GM12878 (cell line): ENCODE results near the gene UBAC2. TPM values are rescaled to one million over a fixed set of nuclear protein-coding genes. Genes with fewer than 3 reads are reported as not detected.

Experiments
- ATAC-seq: fragments of 200-7000 bp; cut with Tn5 transposase; 3 replicates; pipeline ENCODE4 v1.9.1; 2020; ENCODE audit warnings: mild to moderate bottlenecking, moderate library complexity
- BruUV-seq: library from RNA; stranded (reverse); fragments of 400-500 nt; replicated peaks from 2 replicates; lab custom pipeline; 2021; lab: Mats Ljungman, UMichigan
- CTCF ChIA-PET: fragments of 300-600 bp; sonication (Branson Sonifier 250); formaldehyde crosslinking; extraction: SDS; loops from one replicate; lab custom pipeline; 2021; ENCODE audit warnings: inconsistent platforms; lab: Yijun Ruan, JAX
- POLR2A ChIA-PET: fragments of 350-600 bp; formaldehyde crosslinking; extraction: SDS; loops from one replicate; lab custom pipeline; 2021; ENCODE audit warnings: inconsistent platforms; lab: Charles Lee
- RAD21 ChIA-PET: fragments of 300-600 bp; sonication (Branson Sonifier 250); formaldehyde crosslinking; loops from one replicate; lab custom pipeline; 2023; ENCODE audit warnings: antibody characterized with exemption; ENCODE audit not compliant: unreplicated experiment; lab: Charles Lee
- SMC1A ChIA-PET: fragments of 300-600 bp; sonication (Branson Sonifier 250); formaldehyde crosslinking; loops from one replicate; lab custom pipeline; 2023; ENCODE audit not compliant: unreplicated experiment, uncharacterized antibody; lab: Charles Lee
- DNase-seq: peaks from one replicate; pipeline ENCODE4 v3.0.0-alpha.2; 2011; ENCODE audit warnings: low read depth, low spot score
- FAIRE-seq: peaks from 3 replicates; lab custom pipeline; 2011; peaks lifted over from hg19 to GRCh38; lab: Jason Lieb, UNC
- H2AFZ ChIP-seq: 2 replicates; pipeline ENCODE4 v1.6.0; 2011; ENCODE audit warnings: low read depth, low read length, control low read depth; ENCODE audit not compliant: control insufficient read depth
- H3K27ac ChIP-seq: 2 replicates; pipeline ENCODE4 v1.5.1; 2011; ENCODE audit warnings: control low read depth; ENCODE audit not compliant: control insufficient read depth, insufficient read depth
- H3K27me3 ChIP-seq, 2 experiments: replicated peaks in 1 of 2; 2 replicates each; pipeline versions ENCODE4 v1.6.0 to v1.6.1; 2011; ENCODE audit warnings: low read length in 1 of 2; ENCODE audit not compliant: control insufficient read depth in 2 of 2, insufficient read depth in 2 of 2
- H3K36me3 ChIP-seq, 2 experiments: 2 replicates each; pipeline ENCODE4 v1.5.1; 2011; ENCODE audit warnings: low read length in 1 of 2; ENCODE audit not compliant: control insufficient read depth in 2 of 2, insufficient read depth in 2 of 2
- H3K4me1 ChIP-seq: 2 replicates; pipeline ENCODE4 v1.6.1; 2011; ENCODE audit warnings: mild to moderate bottlenecking, low read length, moderate library complexity, mixed read lengths; ENCODE audit not compliant: control insufficient read depth, insufficient read depth
- H3K4me2 ChIP-seq: 2 replicates; pipeline ENCODE4 v1.6.0; 2011; ENCODE audit warnings: control low read depth; ENCODE audit not compliant: control insufficient read depth, insufficient read depth
- H3K4me3 ChIP-seq: fragments of 200-600 bp; sonication (generic); 2 replicates; pipeline ENCODE4 v1.5.1; 2016
- H3K79me2 ChIP-seq: 2 replicates; pipeline ENCODE4 v1.6.0; 2011; ENCODE audit warnings: low read length; ENCODE audit not compliant: control insufficient read depth, insufficient read depth
- H3K9ac ChIP-seq: 2 replicates; pipeline ENCODE4 v1.8.0; 2011; ENCODE audit warnings: low read length, control low read depth, mixed read lengths; ENCODE audit not compliant: control insufficient read depth, insufficient read depth
- H3K9me3 ChIP-seq: replicated peaks from 3 replicates; pipeline ENCODE4 v1.5.1; 2011; ENCODE audit warnings: mild to moderate bottlenecking, low read length; ENCODE audit not compliant: control insufficient read depth, insufficient read depth
- H4K20me1 ChIP-seq: 2 replicates; pipeline ENCODE4 v1.6.0; 2011; ENCODE audit not compliant: control insufficient read depth, insufficient read depth
- ATF2 ChIP-seq: IDR thresholded peaks from 2 replicates; pipeline ENCODE4 v1.6.1; 2012; ENCODE audit warnings: low read length, inconsistent platforms
- BCL11A ChIP-seq: IDR thresholded peaks from 2 replicates; pipeline ENCODE4 v1.6.1; 2011; ENCODE audit warnings: low read depth, low read length
- BHLHE40 ChIP-seq, 2 experiments: fragments of 450-650 bp in 1 of 2; IDR thresholded peaks; 2 replicates each; pipeline ENCODE4 v1.6.1; 2011 to 2017; ENCODE audit warnings: low read depth in 2 of 2, borderline replicate concordance in 1 of 2, improper control_type of control experiment in 1 of 2, low read length in 1 of 2, mild to moderate bottlenecking in 1 of 2
- BMI1 ChIP-seq: fragments of 450-650 bp; IDR thresholded peaks from 2 replicates; pipeline ENCODE4 v1.6.1; 2016; ENCODE audit warnings: mild to moderate bottlenecking, moderate library complexity, borderline replicate concordance
- CHD4 ChIP-seq: fragments of 200-600 bp; sonication (generic); IDR thresholded peaks from 2 replicates; pipeline ENCODE4 v1.6.1; 2016; ENCODE audit warnings: mild to moderate bottlenecking
- CREM ChIP-seq: IDR thresholded peaks from 2 replicates; pipeline ENCODE4 v1.6.1; 2014; ENCODE audit warnings: antibody characterized with exemption, low read depth
- EGR1 ChIP-seq, 2 experiments: IDR thresholded peaks; 1 replicate in 1 of 2; 2 replicates in 1 of 2; pipeline ENCODE4 v1.6.1; 2011 to 2012; ENCODE audit warnings: low read depth in 2 of 2, low read length in 2 of 2, borderline replicate concordance in 1 of 2, mild to moderate bottlenecking in 1 of 2, moderate library complexity in 1 of 2
- EP300 ChIP-seq, 2 experiments: fragments of 150-350 bp in 1 of 2; IDR thresholded peaks; 2 replicates each; pipeline ENCODE4 v1.6.1; 2011 to 2012; ENCODE audit warnings: low read depth in 2 of 2, low read length in 2 of 2, borderline replicate concordance in 1 of 2, improper control_type of control experiment in 1 of 2, inconsistent platforms in 1 of 2; ENCODE audit not compliant: control insufficient read depth in 1 of 2
- ETV6 ChIP-seq, 2 experiments: fragments of 450-650 bp in 1 of 2; IDR thresholded peaks in 1 of 2; conservative IDR thresholded peaks in 1 of 2; 2 replicates each; pipeline ENCODE4 v1.6.1; 2014; ENCODE audit warnings: antibody characterized with exemption in 1 of 2, borderline replicate concordance in 1 of 2, low read depth in 1 of 2, mild to moderate bottlenecking in 1 of 2, moderate library complexity in 1 of 2
- KDM1A ChIP-seq: fragments of 200-600 bp; sonication (generic); IDR thresholded peaks from 2 replicates; pipeline ENCODE4 v1.6.1; 2016; ENCODE audit warnings: borderline replicate concordance
- MYC ChIP-seq: IDR thresholded peaks from 2 replicates; pipeline ENCODE4 v1.6.1; 2011; ENCODE audit warnings: mild to moderate bottlenecking, low read length, moderate library complexity, inconsistent platforms; ENCODE audit not compliant: insufficient read depth, insufficient replicate concordance, insufficient read length, severe bottlenecking
- NR2F1 ChIP-seq: fragments of 450-650 bp; conservative IDR thresholded peaks from 2 replicates; pipeline ENCODE4 v1.6.1; 2017; ENCODE audit warnings: mild to moderate bottlenecking
- PAX5 ChIP-seq: IDR thresholded peaks from 2 replicates; pipeline ENCODE4 v1.6.1; 2011; ENCODE audit warnings: low read depth, low read length, borderline replicate concordance
- POLR2AphosphoS5 ChIP-seq: IDR thresholded peaks from 2 replicates; pipeline ENCODE4 v1.6.1; 2011; ENCODE audit warnings: mild to moderate bottlenecking, low read length, inconsistent platforms
- POU2F2 ChIP-seq: IDR thresholded peaks from 3 replicates; pipeline ENCODE4 v1.6.1; 2011; ENCODE audit warnings: low read depth, mild to moderate bottlenecking, low read length, borderline replicate concordance
- SMC3 ChIP-seq: IDR thresholded peaks from 2 replicates; pipeline ENCODE4 v1.6.1; 2011; ENCODE audit warnings: low read length, improper control_type of control experiment, borderline replicate concordance
- SPI1 ChIP-seq: IDR thresholded peaks from 2 replicates; pipeline ENCODE4 v1.6.1; 2011; ENCODE audit warnings: low read depth, mild to moderate bottlenecking, low read length, moderate library complexity, borderline replicate concordance; ENCODE audit not compliant: insufficient read depth
- SREBF1 ChIP-seq: IDR thresholded peaks from 2 replicates; pipeline ENCODE4 v1.6.1; 2012; ENCODE audit warnings: mild to moderate bottlenecking, low read length
- TBL1XR1 ChIP-seq: IDR thresholded peaks from 2 replicates; pipeline ENCODE4 v1.6.1; 2012; ENCODE audit warnings: low read depth, low read length, improper control_type of control experiment
- TCF3 ChIP-seq: IDR thresholded peaks from 2 replicates; pipeline ENCODE4 v1.6.1; 2012; ENCODE audit warnings: low read depth, mild to moderate bottlenecking, low read length, borderline replicate concordance; ENCODE audit not compliant: insufficient read depth
- TCF7 ChIP-seq: IDR thresholded peaks from 2 replicates; pipeline ENCODE4 v1.6.1; 2014; ENCODE audit warnings: antibody characterized with exemption, borderline replicate concordance
- ZNF217 ChIP-seq: fragments of 450-650 bp; IDR thresholded peaks from 2 replicates; pipeline ENCODE4 v1.6.1; 2017; ENCODE audit warnings: antibody characterized with exemption, mild to moderate bottlenecking
- ZNF24 ChIP-seq: fragments of 450-650 bp; IDR thresholded peaks from 2 replicates; pipeline ENCODE4 v1.6.1; 2017; ENCODE audit warnings: antibody characterized with exemption, mild to moderate bottlenecking
- ZNF384 ChIP-seq: IDR thresholded peaks from 2 replicates; pipeline ENCODE4 v1.6.1; 2012; ENCODE audit warnings: low read depth, mild to moderate bottlenecking, low read length, improper control_type of control experiment, borderline replicate concordance
- WGBS: methylation state at CpG from one replicate; pipeline ENCODE4 v1.1.6; 2016; ENCODE audit warnings: low lambda C conversion rate; ENCODE audit not compliant: insufficient replicate concordance, insufficient coverage; ENCODE audit errors: missing lambda C conversion rate; 5-methylcytosine and 5-hydroxymethylcytosine counted together
- in situ Hi-C: fragments of 300-500 bp; cut with MboI; formaldehyde crosslinking; loops from 9 replicates; pipeline ENCODE4 v1.14.3; 2018; ENCODE audit warnings: mixed read lengths
- intact Hi-C: fragments of 100-400 bp; cut with micrococcal nuclease; formaldehyde crosslinking; loops from one replicate; pipeline ENCODE4 v1.14.2; 2022; ENCODE audit not compliant: unreplicated experiment
- polyA plus RNA-seq, 11 experiments: library from polyadenylated mRNA; depleted of rRNA in 4 of 11; unstranded in 6 of 11; stranded (reverse) in 5 of 11; fragments of >200 nt; fragmentation: Nextera tagmentation in 4 of 11; fragmentation: Illumina TruSeq in 1 of 11; extraction: Ambion mirVana in 4 of 11; extraction: Trizol in 1 of 11; gene quantifications; 1 replicate in 1 of 11; 2 replicates in 10 of 11; pipeline versions ENCODE4 v1.2.1 to v1.2.3, GENCODE V29; 2011 to 2016; ENCODE audit warnings: inconsistent platforms in 2 of 11, missing spikeins in 2 of 11, low read depth in 1 of 11
- total RNA-seq, 4 experiments: library from RNA; depleted of rRNA in 3 of 4; stranded (reverse); fragments of >200 nt in 3 of 4; fragmentation: Illumina TruSeq in 1 of 4; extraction: Trizol in 1 of 4; gene quantifications; 2 replicates each; pipeline versions ENCODE4 v1.2.1 to v1.2.3, GENCODE V29; 2013 to 2021

The UBAC2 gene
- total and polyA plus RNA-seq, 10 of the 15 experiments (the other 5 are each of a cell fraction or from before 2014, with no cell fraction given): 3.0 to 54.6 (median 17.4) TPM

GRCh38 chr13:99258946-99259345, 58.3 kb downstream of the UBAC2 start:
- peak; percentile 83 for ATAC-seq
- RAD21 ChIA-PET: interaction anchor here (1.0 to 4.3 kb wide), 15 partner anchors 11 to 82 kb away, joined by 4 to 37 read pairs (median 6); partner anchors contain the start of gene UBAC2
- TF ChIP-seq EP300 (IDR thresholded peaks at IDR 0.05; ENCODE audit: borderline replicate concordance in 1 of 2, control insufficient read depth in 1 of 2, low read depth in 2 of 2, low read length in 2 of 2) (peak; percentile 50 to 90; a peak in 3 of 4 replicates), TCF7 (peak; percentile 43; the same call in 1 of the 2 replicates), POLR2AphosphoS5 (no peak), ZNF24 (0 out of 2 replicates have a peak, but pooled peaks have one; percentile 22), PAX5 (peak; percentile 76), TBL1XR1 (peak; percentile 93), CREM (peak; percentile 60; the same call in 1 of the 2 replicates), MYC (no peak), SPI1 (peak; percentile 99), EGR1 (IDR thresholded peaks at IDR 0.05; ENCODE audit: borderline replicate concordance in 1 of 2, low read depth in 2 of 2, low read length in 2 of 2) (no peak), KDM1A (no peak), NR2F1 (0 out of 2 replicates have a peak, but pooled peaks have one; percentile 47), SMC3 (peak; percentile 2; the same call in 1 of the 2 replicates), BHLHE40 (IDR thresholded peaks at IDR 0.05; ENCODE audit: borderline replicate concordance in 1 of 2, low read depth in 2 of 2, low read length in 1 of 2) (peak; percentile 23 to 65; a peak in 3 of 4 replicates), ETV6 (conservative IDR thresholded peaks at IDR 0.05 in 1 of 2, IDR thresholded peaks at IDR 0.05 in 1 of 2; ENCODE audit: borderline replicate concordance in 1 of 2, low read depth in 1 of 2) (peak in 1 of 2 experiments; percentile 79; a peak in 1 of 4 replicates), BCL11A (peak; percentile 94), ATF2 (peak; percentile 69), TCF3 (0 out of 2 replicates have a peak, but pooled peaks have one; percentile 15), POU2F2 (peak; percentile 92), CHD4 (no peak), BMI1 (peak; percentile 56; the same call in 1 of the 2 replicates), ZNF217 (peak; percentile 94), ZNF384 (peak; percentile 67; the same call in 1 of the 2 replicates), SREBF1 (peak; percentile 81)

More at GRCh38 chr13:99258946-99259345, 58.3 kb downstream of the UBAC2 start:
- in situ Hi-C loops: no loop called here
- no peak overlapping the region for H2AFZ ChIP-seq
- 0 out of 2 replicates have a peak overlapping the region, but pooled peaks have one; percentile 31 for H3K4me3 ChIP-seq
- peaks cover 5 to 8% of the 10 kb centered on the region in 2 experiments; a peak in 3 of 4 replicates for H3K36me3 ChIP-seq
- ChIA-PET POLR2A (interaction anchor here (0.5 to 2.0 kb wide), 3 partner anchors 28 to 58 kb away, joined by 4 to 12 read pairs (median 6); partner anchors contain the start of gene UBAC2), SMC1A (interaction anchor here (0.5 to 4.4 kb wide), 17 partner anchors 11 to 82 kb away, joined by 3 to 58 read pairs (median 7); partner anchors contain the start of gene UBAC2), CTCF (interaction anchor here (0.7 to 5.1 kb wide), 13 partner anchors 10 to 178 kb away, joined by 3 to 56 read pairs (median 4); partner anchors contain the start of gene UBAC2)
- H3K79me2 ChIP-seq: peaks cover 2% of the 10 kb centered on the region
- DNase-seq (no peak), FAIRE-seq (peak; percentile 13)
- no peaks in the 10 kb centered on the region for H3K9me3 ChIP-seq
- peaks cover 21% of the 10 kb centered on the region for H3K4me1 ChIP-seq
- no peaks in the 10 kb centered on the region for H4K20me1 ChIP-seq
- H3K27me3 ChIP-seq: no peaks in the 10 kb centered on the region
- intact Hi-C loops: loop anchor here (1.0 to 2.0 kb wide), 3 partner anchors 30 to 58 kb away; no protein-coding TSS in a partner anchor
- BruUV-seq: no TSS peak
- H3K9ac ChIP-seq: no peak overlapping the region
- H3K4me2 ChIP-seq: peak overlapping the region; percentile 31
- WGBS: 1% methylated on average over 3 of the region's 3 CpGs
- no peak overlapping the region for H3K27ac ChIP-seq
